OCI-LY1 (cell line): ENCODE results near the gene SBSN.

Experiments
- CTCF ChIP-seq: fragments of 200-600 bp; sonication (generic), shearing (Covaris generic); IDR thresholded peaks from 2 replicates; pipeline ENCODE4 v1.5.1; 2017; ENCODE audit warnings: mild to moderate bottlenecking, antibody characterized with exemption, low read length, moderate library complexity, mixed read lengths
- EZH2 ChIP-seq: fragments of 200-600 bp; sonication (generic), shearing (Covaris generic); IDR thresholded peaks from 2 replicates; pipeline ENCODE4 v1.8.0; 2017; ENCODE audit warnings: borderline replicate concordance, mixed run types, mild to moderate bottlenecking, antibody characterized with exemption, low read length, moderate library complexity, mixed read lengths

DNA sequence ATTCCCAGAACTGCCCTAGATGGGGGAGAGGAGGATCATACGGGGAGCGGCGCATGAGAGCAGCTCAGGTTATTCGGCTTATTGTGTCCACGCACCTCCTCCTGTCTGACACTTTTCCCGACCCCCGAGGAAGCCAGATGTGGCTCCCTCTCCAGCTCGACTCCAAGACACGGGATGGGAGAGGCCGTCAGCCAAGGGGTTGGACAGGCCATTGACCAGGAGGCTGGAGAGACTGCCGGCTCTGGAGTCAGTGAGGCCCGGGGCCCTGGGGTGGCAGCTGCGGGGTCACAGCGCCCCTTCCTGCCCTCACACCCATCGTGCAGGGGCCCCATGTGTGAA is 17.5 kb downstream of the SBSN start:
- no peak for TF ChIP-seq CTCF
- TF ChIP-seq EZH2: no peak
